GM23338 (cell line): ENCODE measurements around the gene CAMSAP1. TPM values are rescaled to one million over a fixed set of nuclear protein-coding genes. Genes with fewer than 3 reads are reported as not detected.

Experiments
- ATAC-seq: fragments of 200-7000 bp; cut with Tn5 transposase; 3 replicates; pipeline ENCODE4 v1.9.1; 2020
- DNase-seq: peaks from one replicate; pipeline ENCODE4 v3.0.0-alpha.2; 2015; ENCODE audit warnings: low spot score
- H2AFZ ChIP-seq: fragments of 200-600 bp; sonication (generic); 2 replicates; pipeline ENCODE4 v1.8.0; 2016; ENCODE audit warnings: antibody characterized with exemption, mild to moderate bottlenecking, moderate library complexity
- H3F3A ChIP-seq: fragments of 200-600 bp; sonication (generic); replicated peaks from 2 replicates; pipeline ENCODE4 v1.8.0; 2017; ENCODE audit warnings: antibody characterized with exemption, mixed run types, low read depth
- H3K27ac ChIP-seq: fragments of 200-600 bp; sonication (generic); 2 replicates; pipeline ENCODE4 v1.6.1; 2016; ENCODE audit warnings: low read depth
- H3K27me3 ChIP-seq: fragments of 200-600 bp; sonication (generic); 2 replicates; pipeline ENCODE4 v1.8.0; 2016; ENCODE audit warnings: mild to moderate bottlenecking, mixed run types, moderate library complexity; ENCODE audit not compliant: insufficient read depth
- H3K36me3 ChIP-seq: fragments of 200-600 bp; sonication (generic); 2 replicates; pipeline ENCODE4 v1.8.0; 2016; ENCODE audit warnings: mild to moderate bottlenecking; ENCODE audit not compliant: insufficient read depth
- H3K4me1 ChIP-seq: fragments of 200-600 bp; sonication (generic); 2 replicates; pipeline ENCODE4 v1.8.0; 2016; ENCODE audit warnings: mild to moderate bottlenecking, moderate library complexity; ENCODE audit not compliant: insufficient read depth
- H3K4me2 ChIP-seq: fragments of 200-600 bp; sonication (generic); 2 replicates; pipeline ENCODE4 v1.7.1; 2017; ENCODE audit warnings: mixed run types
- H3K4me3 ChIP-seq: fragments of 200-600 bp; sonication (generic); 2 replicates; pipeline ENCODE4 v1.6.1; 2016; ENCODE audit warnings: mixed run types
- H3K79me2 ChIP-seq: fragments of 200-600 bp; sonication (generic); replicated peaks from 2 replicates; pipeline ENCODE4 v1.8.0; 2017; ENCODE audit warnings: mild to moderate bottlenecking; ENCODE audit not compliant: insufficient read depth
- H3K9me2 ChIP-seq: fragments of 200-600 bp; sonication (generic); 2 replicates; pipeline ENCODE4 v1.8.0; 2017; ENCODE audit not compliant: insufficient read depth
- H4K20me1 ChIP-seq: fragments of 200-600 bp; sonication (generic); replicated peaks from 2 replicates; pipeline ENCODE4 v1.8.0; 2017; ENCODE audit warnings: mild to moderate bottlenecking; ENCODE audit not compliant: insufficient read depth
- H3K27ac Mint-ChIP-seq: 2 replicates; pipeline ENCODE4 v1.8.0; 2020; ENCODE audit warnings: inconsistent platforms, mild to moderate bottlenecking, moderate library complexity, mixed read lengths
- H3K27me3 Mint-ChIP-seq: 3 replicates; pipeline ENCODE4 v1.8.0; 2022; ENCODE audit warnings: low read depth, mild to moderate bottlenecking, moderate library complexity, mixed read lengths, inconsistent platforms; ENCODE audit not compliant: insufficient read depth, poor library complexity
- H3K36me3 Mint-ChIP-seq: 3 replicates; pipeline ENCODE4 v1.8.0; 2021; ENCODE audit warnings: low read depth, mild to moderate bottlenecking, inconsistent platforms, moderate library complexity, mixed read lengths
- H3K4me1 Mint-ChIP-seq: 3 replicates; pipeline ENCODE4 v1.8.0; 2020; ENCODE audit warnings: mild to moderate bottlenecking, inconsistent platforms, mixed read lengths
- H3K4me3 Mint-ChIP-seq: 3 replicates; pipeline ENCODE4 v1.8.0; 2021; ENCODE audit warnings: moderate library complexity, mild to moderate bottlenecking, inconsistent platforms, mixed read lengths
- H3K9me3 Mint-ChIP-seq: 3 replicates; pipeline ENCODE4 v1.8.0; 2020; ENCODE audit warnings: moderate library complexity, mild to moderate bottlenecking, inconsistent platforms, mixed read lengths
- CREB1 ChIP-seq: fragments of 250-450 bp; sonication (Bioruptor Pico); IDR thresholded peaks from 2 replicates; pipeline ENCODE4 v1.5.0; 2020; ENCODE audit warnings: low read depth, mild to moderate bottlenecking, moderate library complexity
- CTCF ChIP-seq, 2 experiments: fragments of 200-600 bp in 1 of 2; sonication (generic) in 1 of 2; conservative IDR thresholded peaks; 2 replicates each; pipeline versions ENCODE4 v1.5.1 to v1.6.1; 2016 to 2017; ENCODE audit warnings: antibody characterized with exemption in 2 of 2, low read depth in 2 of 2, mild to moderate bottlenecking in 2 of 2, moderate library complexity in 1 of 2
- ETS1 ChIP-seq: IDR thresholded peaks from 2 replicates; pipeline ENCODE4 v1.6.1; 2016; ENCODE audit warnings: antibody characterized with exemption
- EZH2 ChIP-seq: fragments of 200-600 bp; sonication (generic); IDR thresholded peaks from one replicate; pipeline ENCODE4 v1.8.0; 2017; ENCODE audit warnings: antibody characterized with exemption, mild to moderate bottlenecking, low read depth; ENCODE audit not compliant: unreplicated experiment
- EZH2phosphoT487 ChIP-seq: fragments of 200-600 bp; sonication (generic); IDR thresholded peaks from one replicate; pipeline ENCODE4 v1.8.1; 2018; ENCODE audit warnings: antibody characterized with exemption; ENCODE audit not compliant: unreplicated experiment
- JUNB ChIP-seq: IDR thresholded peaks from one replicate; pipeline ENCODE4 v1.6.1; 2016; ENCODE audit warnings: antibody characterized with exemption; ENCODE audit not compliant: unreplicated experiment
- NANOG ChIP-seq: IDR thresholded peaks from 2 replicates; pipeline ENCODE4 v1.6.1; 2016; ENCODE audit warnings: antibody characterized with exemption, borderline replicate concordance
- POLR2AphosphoS5 ChIP-seq: IDR thresholded peaks from 2 replicates; pipeline ENCODE4 v1.6.1; 2016; ENCODE audit warnings: antibody characterized with exemption, low read depth
- REST ChIP-seq: IDR thresholded peaks from one replicate; pipeline ENCODE4 v1.6.1; 2018; ENCODE audit warnings: antibody characterized with exemption; ENCODE audit not compliant: unreplicated experiment
- STAT1 ChIP-seq: IDR thresholded peaks from one replicate; pipeline ENCODE4 v1.6.1; 2016; ENCODE audit warnings: antibody characterized with exemption; ENCODE audit not compliant: unreplicated experiment
- ZNF331 ChIP-seq: fragments of 250-450 bp; sonication (Bioruptor Pico); IDR thresholded peaks from 2 replicates; pipeline ENCODE4 v1.5.0; 2020; ENCODE audit warnings: low read depth, mild to moderate bottlenecking, moderate library complexity
- polyA plus RNA-seq: library from polyadenylated mRNA; unstranded; fragments of >200 nt; fragmentation: Nextera tagmentation; extraction: Ambion mirVana; gene quantifications from 2 replicates; pipeline ENCODE4 v1.2.1, GENCODE V29; 2016
- total RNA-seq: library from RNA; depleted of rRNA; stranded (reverse); fragments of >200 nt; shearing (Covaris generic); gene quantifications from 2 replicates; pipeline ENCODE4 v1.2.3, GENCODE V29; 2014

The CAMSAP1 gene
- total and polyA plus RNA-seq, 2 experiments from 2014 or later, result 6.9 to 75.4 TPM

- H4K20me1 ChIP-seq, result no peaks in the 10 kb centered on the region
- no peak overlapping the region for H3K27ac ChIP-seq
- Mint-ChIP-seq H3K36me3 (peaks cover under 1% of the 10 kb centered on the region; the same call in 1 of the 3 replicates), H3K27me3 (peaks cover 5% of the 10 kb centered on the region), H3K4me1 (no peaks in the 10 kb centered on the region), H3K4me3 (no peak overlapping the region), H3K9me3 (peaks cover 3% of the 10 kb centered on the region), H3K27ac (no peak overlapping the region)
- ATAC-seq (no peak), DNase-seq (no peak)
- H3K4me2 ChIP-seq, result no peak overlapping the region
- H3K9me2 ChIP-seq, result no peaks in the 10 kb centered on the region
- no peaks in the 10 kb centered on the region for H3K4me1 ChIP-seq
- no peaks in the 10 kb centered on the region for H3F3A ChIP-seq
- no peak overlapping the region for H3K4me3 ChIP-seq
- no peaks in the 10 kb centered on the region for H3K79me2 ChIP-seq
- no peaks in the 10 kb centered on the region for H3K27me3 ChIP-seq
- no peaks in the 10 kb centered on the region for H3K36me3 ChIP-seq
- no peak for TF ChIP-seq EZH2
- TF ChIP-seq CREB1 (CRISPR knock-in tag), result no peak
- TF ChIP-seq NANOG, result no peak
- no peak for TF ChIP-seq STAT1
- H2AFZ ChIP-seq, result no peak overlapping the region
These were observed 135.8 kb downstream of the CAMSAP1 start for GRCh38 chr9:135771401-135772051.

- Mint-ChIP-seq H3K9me3 (peaks cover 11% of the 10 kb centered on the region), H3K27ac (no peak overlapping the region), H3K4me3 (no peak overlapping the region), H3K4me1 (no peaks in the 10 kb centered on the region), H3K36me3 (peaks cover 5% of the 10 kb centered on the region; the same call in 1 of the 3 replicates), H3K27me3 (peaks cover 7% of the 10 kb centered on the region)
- Histone ChIP-seq H2AFZ (no peak overlapping the region), H3K27me3 (no peaks in the 10 kb centered on the region), H3K4me3 (no peak overlapping the region), H3K27ac (no peak overlapping the region), H3K36me3 (no peaks in the 10 kb centered on the region), H3K4me1 (no peaks in the 10 kb centered on the region), H4K20me1 (no peaks in the 10 kb centered on the region), H3K9me2 (no peaks in the 10 kb centered on the region), H3K79me2 (no peaks in the 10 kb centered on the region), H3K4me2 (no peak overlapping the region), H3F3A (no peaks in the 10 kb centered on the region)
- DNase-seq, result no peak
- no peak for ATAC-seq
- TF ChIP-seq NANOG, result no peak
- no peak for TF ChIP-seq ETS1
- no peak for TF ChIP-seq CREB1 (CRISPR knock-in tag)
- no peak for TF ChIP-seq JUNB
- no peak for TF ChIP-seq POLR2AphosphoS5
- no peak for TF ChIP-seq CTCF (conservative IDR thresholded peaks at IDR 0.05; ENCODE audit: low read depth in 2 of 2)
- TF ChIP-seq EZH2phosphoT487, result no peak
- TF ChIP-seq ZNF331 (CRISPR knock-in tag), result no peak
- TF ChIP-seq REST, result no peak
- no peak for TF ChIP-seq STAT1
These were observed 136.6 kb downstream of the CAMSAP1 start for GRCh38 chr9:135770771-135771170.
